ENCODE results near the gene CORO2B. TPM values are rescaled to one million over a fixed set of nuclear protein-coding genes. Genes with fewer than 3 reads are reported as not detected.
"Not testable (repeated sequence)": the region's sequence is repeated elsewhere in the genome, so short reads cannot be mapped to it uniquely, and the experiment has no call there.

The CORO2B gene
- total and polyA plus RNA-seq, 4 donors: 1.8 to 9.2 (median 5.0) TPM

- no peaks in the 10 kb centered on the region for H3K9me3 ChIP-seq (ENCODE audit: control insufficient read depth, low read length)
- intact Hi-C loops (cut with DNase I): loop anchor here in 1 of 2 donors (5.0 kb wide), 1 partner anchor 375 kb away; no protein-coding TSS in a partner anchor
- H3K27ac ChIP-seq (ENCODE audit: low read depth in 1 of 2, low read length in 2 of 2): no peak overlapping the region
- 92 to 95% methylated on average over 4 of the region's 4 CpGs for WGBS, 2 donors
- no peaks in the 10 kb centered on the region for H3K36me3 ChIP-seq (ENCODE audit: control insufficient read depth in 1 of 2, insufficient read depth in 2 of 2, low read length in 1 of 2)
- no peaks in the 10 kb centered on the region for H3K4me1 ChIP-seq (ENCODE audit: control insufficient read depth in 1 of 2, insufficient read depth in 2 of 2, low read length in 2 of 2)
- ATAC-seq (ENCODE audit: low FRiP score) (no peak), DNase-seq (peak in 1 of 2 donors; percentile 43)
- H3K4me3 ChIP-seq (ENCODE audit: low read length in 2 of 2): no peak overlapping the region
- H3K27me3 ChIP-seq (ENCODE audit: control insufficient read depth in 1 of 2, insufficient read depth in 2 of 2, low read length in 1 of 2): no peaks in the 10 kb centered on the region
Measured at GRCh38 chr15:68676926-68677325, 98.1 kb downstream of the CORO2B start.

- H3K4me3 ChIP-seq (ENCODE audit: low read length in 2 of 2): no peak overlapping the region
- DNase-seq: peak in 1 of 2 donors; percentile 16
- no peaks in the 10 kb centered on the region for H3K4me1 ChIP-seq (ENCODE audit: control insufficient read depth in 1 of 2, insufficient read depth in 2 of 2, low read length in 2 of 2)
- H3K9me3 ChIP-seq (ENCODE audit: control insufficient read depth, low read length): no peaks in the 10 kb centered on the region
- H3K36me3 ChIP-seq (ENCODE audit: control insufficient read depth in 1 of 2, insufficient read depth in 2 of 2, low read length in 1 of 2): no peaks in the 10 kb centered on the region
- ATAC-seq (ENCODE audit: low FRiP score): no peak
- WGBS, 2 donors: 91 to 92% methylated on average over 3 of the region's 3 CpGs
- intact Hi-C loops (cut with DNase I): loop anchor here in 1 of 2 donors (5.0 kb wide), 1 partner anchor 376 kb away; no protein-coding TSS in a partner anchor
- H3K27ac ChIP-seq (ENCODE audit: low read depth in 1 of 2, low read length in 2 of 2): no peak overlapping the region
- H3K27me3 ChIP-seq (ENCODE audit: control insufficient read depth in 1 of 2, insufficient read depth in 2 of 2, low read length in 1 of 2): no peaks in the 10 kb centered on the region
Measured at GRCh38 chr15:68677996-68678395, 99.2 kb downstream of the CORO2B start.

- 94 to 96% methylated on average over 5 of the region's 5 CpGs for WGBS, 2 donors
Measured at GRCh38 chr15:68678746-68679145, 100.0 kb downstream of the CORO2B start.

GRCh38 chr15:68679161-68679560 is 100.4 kb downstream of the CORO2B start:
- Histone ChIP-seq H3K27me3 (ENCODE audit: control insufficient read depth in 1 of 2, insufficient read depth in 2 of 2, low read length in 1 of 2) (no peaks in the 10 kb centered on the region), H3K9me3 (ENCODE audit: control insufficient read depth, low read length) (no peaks in the 10 kb centered on the region), H3K27ac (ENCODE audit: low read depth in 1 of 2, low read length in 2 of 2) (no peak overlapping the region), H3K4me1 (ENCODE audit: control insufficient read depth in 1 of 2, insufficient read depth in 2 of 2, low read length in 2 of 2) (no peaks in the 10 kb centered on the region), H3K4me3 (ENCODE audit: low read length in 2 of 2) (no peak overlapping the region), H3K36me3 (ENCODE audit: control insufficient read depth in 1 of 2, insufficient read depth in 2 of 2, low read length in 1 of 2) (no peaks in the 10 kb centered on the region)
- intact Hi-C loops (cut with DNase I): loop anchor here in 1 of 2 donors (5.0 kb wide), 1 partner anchor 377 kb away; no protein-coding TSS in a partner anchor
- 24 to 45% methylated on average over 3 of the region's 3 CpGs for WGBS, 2 donors
- ATAC-seq (ENCODE audit: low FRiP score) (no peak), DNase-seq (peak in 1 of 2 donors; percentile 46)

More at GRCh38 chr15:68678746-68679145, 100.0 kb downstream of the CORO2B start:
- no peaks in the 10 kb centered on the region for H3K27me3 ChIP-seq (ENCODE audit: control insufficient read depth in 1 of 2, insufficient read depth in 2 of 2, low read length in 1 of 2)
- intact Hi-C loops (cut with DNase I): loop anchor here in 1 of 2 donors (5.0 kb wide), 1 partner anchor 376 kb away; no protein-coding TSS in a partner anchor
- H3K4me3 ChIP-seq (ENCODE audit: low read length in 2 of 2): no peak overlapping the region
- no peak for ATAC-seq (ENCODE audit: low FRiP score)
- no peaks in the 10 kb centered on the region for H3K9me3 ChIP-seq (ENCODE audit: control insufficient read depth, low read length)
- H3K36me3 ChIP-seq (ENCODE audit: control insufficient read depth in 1 of 2, insufficient read depth in 2 of 2, low read length in 1 of 2): no peaks in the 10 kb centered on the region
- DNase-seq: peak in 1 of 2 donors; percentile 57
- H3K4me1 ChIP-seq (ENCODE audit: control insufficient read depth in 1 of 2, insufficient read depth in 2 of 2, low read length in 2 of 2): no peaks in the 10 kb centered on the region
- no peak overlapping the region for H3K27ac ChIP-seq (ENCODE audit: low read depth in 1 of 2, low read length in 2 of 2)

- H3K4me1 ChIP-seq (ENCODE audit: control insufficient read depth in 1 of 2, insufficient read depth in 2 of 2, low read length in 2 of 2): no peaks in the 10 kb centered on the region
- H3K27ac ChIP-seq (ENCODE audit: low read depth in 1 of 2, low read length in 2 of 2): no peak overlapping the region
- DNase-seq (no peak), ATAC-seq (ENCODE audit: low FRiP score) (no peak)
- intact Hi-C loops (cut with DNase I): loop anchor here in 1 of 2 donors (5.0 kb wide), 1 partner anchor 378 kb away; no protein-coding TSS in a partner anchor
- no peaks in the 10 kb centered on the region for H3K9me3 ChIP-seq (ENCODE audit: control insufficient read depth, low read length)
- no peaks in the 10 kb centered on the region for H3K36me3 ChIP-seq (ENCODE audit: control insufficient read depth in 1 of 2, insufficient read depth in 2 of 2, low read length in 1 of 2)
- WGBS, 2 donors: 92 to 96% methylated on average over 4 of the region's 4 CpGs
- no peaks in the 10 kb centered on the region for H3K27me3 ChIP-seq (ENCODE audit: control insufficient read depth in 1 of 2, insufficient read depth in 2 of 2, low read length in 1 of 2)
- H3K4me3 ChIP-seq (ENCODE audit: low read length in 2 of 2): no peak overlapping the region
Measured at GRCh38 chr15:68679961-68680371, 101.2 kb downstream of the CORO2B start.

GRCh38 chr15:68680756-68681155 is 102.0 kb downstream of the CORO2B start:
- peak in 1 of 2 donors; percentile 24 for DNase-seq
- H3K36me3 ChIP-seq (ENCODE audit: control insufficient read depth in 1 of 2, insufficient read depth in 2 of 2, low read length in 1 of 2); ATAC-seq (ENCODE audit: low FRiP score); H3K27me3 ChIP-seq (ENCODE audit: control insufficient read depth in 1 of 2, insufficient read depth in 2 of 2, low read length in 1 of 2); H3K4me1 ChIP-seq (ENCODE audit: control insufficient read depth in 1 of 2, insufficient read depth in 2 of 2, low read length in 2 of 2); intact Hi-C loops (cut with DNase I); H3K4me3 ChIP-seq (ENCODE audit: low read length in 2 of 2); H3K27ac ChIP-seq (ENCODE audit: low read depth in 1 of 2, low read length in 2 of 2); H3K9me3 ChIP-seq (ENCODE audit: control insufficient read depth, low read length): not testable (repeated sequence)
- 93 to 98% methylated on average over 10 of the region's 10 CpGs for WGBS, 2 donors

- H3K4me1 ChIP-seq (ENCODE audit: control insufficient read depth in 1 of 2, insufficient read depth in 2 of 2, low read length in 2 of 2): no peaks in the 10 kb centered on the region
- WGBS, 2 donors: 58 to 76% methylated on average over 2 of the region's 2 CpGs
- ATAC-seq (ENCODE audit: low FRiP score): no peak
- intact Hi-C loops (cut with DNase I): no loop called here
- no peaks in the 10 kb centered on the region for H3K27me3 ChIP-seq (ENCODE audit: control insufficient read depth in 1 of 2, insufficient read depth in 2 of 2, low read length in 1 of 2)
- no peak overlapping the region for H3K27ac ChIP-seq (ENCODE audit: low read depth in 1 of 2, low read length in 2 of 2)
- H3K36me3 ChIP-seq (ENCODE audit: control insufficient read depth in 1 of 2, insufficient read depth in 2 of 2, low read length in 1 of 2): no peaks in the 10 kb centered on the region
- H3K9me3 ChIP-seq (ENCODE audit: control insufficient read depth, low read length): no peaks in the 10 kb centered on the region
- no peak overlapping the region for H3K4me3 ChIP-seq (ENCODE audit: low read length in 2 of 2)
- DNase-seq: no peak
Measured at GRCh38 chr15:68681836-68682235, 103.0 kb downstream of the CORO2B start.

- H3K27me3 ChIP-seq (ENCODE audit: control insufficient read depth in 1 of 2, insufficient read depth in 2 of 2, low read length in 1 of 2): no peaks in the 10 kb centered on the region
- no peak for DNase-seq
- H3K4me3 ChIP-seq (ENCODE audit: low read length in 2 of 2): no peak overlapping the region
- 80% methylated on average over 5 of the region's 5 CpGs for whole genome bisulfite sequencing, 2 donors
- H3K9me3 ChIP-seq (ENCODE audit: control insufficient read depth, low read length): no peaks in the 10 kb centered on the region
- no peak overlapping the region for H3K27ac ChIP-seq (ENCODE audit: low read depth in 1 of 2, low read length in 2 of 2)
- no peaks in the 10 kb centered on the region for H3K4me1 ChIP-seq (ENCODE audit: control insufficient read depth in 1 of 2, insufficient read depth in 2 of 2, low read length in 2 of 2)
- intact Hi-C loops (cut with DNase I): no loop called here
- H3K36me3 ChIP-seq (ENCODE audit: control insufficient read depth in 1 of 2, insufficient read depth in 2 of 2, low read length in 1 of 2): no peaks in the 10 kb centered on the region
- ATAC-seq (ENCODE audit: low FRiP score): no peak
Measured at GRCh38 chr15:68682330-68682729, 103.5 kb downstream of the CORO2B start.

- ATAC-seq (ENCODE audit: low FRiP score): no peak
- no peaks in the 10 kb centered on the region for H3K36me3 ChIP-seq (ENCODE audit: control insufficient read depth in 1 of 2, insufficient read depth in 2 of 2, low read length in 1 of 2)
- intact Hi-C loops (cut with DNase I): no loop called here
- no peaks in the 10 kb centered on the region for H3K9me3 ChIP-seq (ENCODE audit: control insufficient read depth, low read length)
- no peak overlapping the region for H3K4me3 ChIP-seq (ENCODE audit: low read length in 2 of 2)
- H3K4me1 ChIP-seq (ENCODE audit: control insufficient read depth in 1 of 2, insufficient read depth in 2 of 2, low read length in 2 of 2): no peaks in the 10 kb centered on the region
- no peak overlapping the region for H3K27ac ChIP-seq (ENCODE audit: low read depth in 1 of 2, low read length in 2 of 2)
- WGBS, 2 donors: 96 to 99% methylated on average over 8 of the region's 8 CpGs
- DNase-seq: peak in 1 of 2 donors; percentile 28
- H3K27me3 ChIP-seq (ENCODE audit: control insufficient read depth in 1 of 2, insufficient read depth in 2 of 2, low read length in 1 of 2): no peaks in the 10 kb centered on the region
Measured at GRCh38 chr15:68683026-68683425, 104.2 kb downstream of the CORO2B start.
